ENCODE results near the gene NME3.
"Not testable (repeated sequence)": the region's sequence is repeated elsewhere in the genome, so short reads cannot be mapped to it uniquely, and the experiment has no call there.

NME3 gene

DNA sequence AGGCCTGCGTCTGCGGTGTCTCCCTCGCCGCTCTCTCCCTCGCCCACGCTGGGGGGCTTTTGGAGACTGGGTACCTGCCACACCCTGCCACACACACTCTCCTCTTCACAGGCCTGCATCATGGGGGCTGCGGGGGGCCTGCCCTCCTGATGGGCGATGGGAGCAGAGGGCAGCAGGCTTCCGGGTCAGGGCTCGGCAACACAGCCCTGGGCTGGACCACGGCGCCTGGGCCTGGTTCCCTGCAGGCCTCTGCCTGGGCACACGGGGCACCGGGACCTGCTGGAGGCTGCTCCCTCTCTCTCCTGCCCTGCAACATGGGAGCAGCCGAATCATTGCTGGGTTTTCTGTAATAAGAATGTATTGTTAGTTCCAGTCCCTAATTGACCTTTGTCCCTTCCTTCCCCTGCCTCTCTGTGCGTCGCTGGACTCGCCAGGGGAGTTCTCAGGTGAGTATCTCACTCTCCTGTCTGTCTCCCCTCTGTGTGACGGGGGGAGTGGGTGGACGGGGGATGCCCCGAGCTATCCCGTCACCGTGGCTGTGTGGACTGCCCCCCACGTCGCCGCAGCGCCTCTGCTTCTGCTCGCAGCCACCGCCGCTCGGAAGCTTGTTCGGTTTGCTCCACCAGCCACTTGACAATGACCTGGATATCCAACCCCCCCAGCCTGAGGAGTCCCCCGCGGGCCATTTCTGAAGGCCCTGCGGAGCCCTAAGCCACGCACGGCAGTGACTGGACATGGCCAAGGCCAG is 13.5 kb downstream of the NME3 start:
- in situ Hi-C loops (cut with HindIII; ENCODE audit: low sequenced_read_pairs): no loop called here

DNA sequence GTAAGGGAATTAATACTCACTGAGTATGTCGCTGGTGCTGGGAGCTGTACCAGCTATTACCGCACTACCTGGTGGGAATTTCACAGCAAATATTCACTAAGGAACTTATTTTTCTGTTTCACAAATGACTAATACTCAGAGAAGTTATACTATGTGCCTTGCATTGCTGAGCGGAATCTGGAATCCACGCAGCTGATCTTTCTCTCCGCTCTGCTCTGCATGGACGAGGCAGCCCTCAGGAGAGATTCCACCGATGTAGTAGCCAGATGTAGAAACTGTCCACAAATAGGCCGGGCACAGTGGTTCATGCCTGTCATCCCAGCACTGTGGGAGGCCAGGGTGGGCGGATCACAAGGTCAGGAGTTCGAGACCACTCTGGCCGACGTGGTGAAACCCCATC is 17.1 kb downstream of the NME3 start:
- in situ Hi-C loops (cut with HindIII; ENCODE audit: low sequenced_read_pairs): no loop called here

DNA sequence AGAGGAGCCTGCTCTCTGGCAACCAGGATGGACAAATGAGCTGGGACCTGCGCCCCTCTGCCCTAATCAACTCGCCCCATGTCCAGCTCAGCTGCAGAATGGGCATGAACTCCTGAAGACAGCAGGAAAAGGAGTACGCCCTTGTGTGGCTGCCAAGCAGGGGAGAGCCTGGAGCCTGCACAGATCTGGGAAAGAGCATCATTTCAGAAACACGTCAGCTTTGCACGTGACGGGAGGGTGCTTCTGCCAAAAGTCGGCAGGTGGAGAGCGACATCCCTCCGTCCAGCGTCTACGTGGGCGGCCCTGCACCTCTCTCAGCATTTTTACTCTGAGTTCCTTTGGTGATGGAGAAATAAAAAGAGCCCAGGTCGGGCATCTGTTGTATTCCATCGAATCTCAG is 18.5 kb downstream of the NME3 start:
- in situ Hi-C loops (cut with HindIII; ENCODE audit: low sequenced_read_pairs): no loop called here

DNA sequence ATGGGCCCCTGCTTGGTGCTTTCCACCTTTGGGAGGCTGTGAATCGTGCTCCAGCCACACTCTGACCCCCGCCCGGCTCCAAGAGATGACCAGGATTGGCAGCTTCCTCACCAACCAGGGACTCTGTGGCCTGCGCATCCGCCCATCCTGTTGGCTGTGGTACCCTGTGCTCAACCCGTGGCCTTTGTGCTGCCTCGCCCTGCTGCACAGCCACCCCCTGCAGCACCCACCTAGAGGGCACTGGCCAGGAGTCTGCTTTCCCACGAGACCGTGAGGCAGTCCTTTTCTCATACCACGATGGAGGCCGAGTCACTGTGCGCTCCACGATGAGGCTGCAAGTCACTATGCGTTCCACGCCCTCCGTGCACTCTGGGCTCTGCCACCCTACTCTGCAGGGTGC is 19.4 kb downstream of the NME3 start:
- in situ Hi-C loops (cut with HindIII; ENCODE audit: low sequenced_read_pairs): no loop called here

DNA sequence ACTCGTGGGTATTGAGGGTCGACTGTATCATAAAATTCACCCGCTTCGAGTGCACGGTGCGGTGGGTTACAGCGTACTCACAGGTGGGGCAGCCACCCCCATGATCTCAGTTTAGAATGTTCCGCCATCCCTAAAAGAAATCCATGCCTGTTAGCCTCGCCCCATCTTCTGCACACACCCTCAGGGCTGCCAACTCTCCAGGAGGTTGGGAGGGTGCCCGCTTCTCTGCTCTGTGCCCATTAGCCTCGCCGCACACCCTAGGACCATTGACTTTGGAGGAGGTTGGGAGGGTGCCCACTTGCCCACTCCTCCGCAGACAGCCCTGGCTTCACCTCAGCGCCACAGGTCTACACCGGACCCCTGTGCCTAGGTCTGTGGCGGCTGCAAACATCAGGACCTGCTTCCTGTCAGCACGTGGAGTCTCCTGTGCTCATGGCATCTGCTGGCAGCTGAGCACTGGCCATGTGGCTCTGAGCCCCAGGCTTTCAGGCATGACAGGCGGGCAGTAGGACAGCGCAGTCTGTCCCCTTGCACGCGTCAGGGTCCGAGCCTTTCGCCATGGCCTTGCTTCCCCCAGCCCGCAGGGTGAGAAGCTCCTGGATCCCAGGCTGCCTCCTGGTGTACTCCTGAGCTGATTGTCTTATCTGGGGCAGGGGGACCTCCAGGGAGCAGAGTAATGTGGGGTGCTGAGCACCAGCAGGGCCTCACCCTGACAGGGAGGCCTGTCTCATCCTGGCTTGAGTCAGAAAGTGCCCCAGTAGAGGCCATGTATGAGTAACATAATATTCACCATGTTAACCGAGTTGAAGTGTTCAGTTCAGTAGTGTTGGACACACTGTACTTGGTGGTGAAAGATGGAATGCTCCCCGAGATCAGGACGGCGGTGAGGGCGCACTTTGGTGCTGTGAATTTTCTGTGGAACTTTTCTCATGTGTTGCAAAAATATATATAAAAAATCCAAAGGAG is 21.9 kb downstream of the NME3 start:
- in situ Hi-C loops (cut with HindIII; ENCODE audit: low sequenced_read_pairs): no loop called here

DNA sequence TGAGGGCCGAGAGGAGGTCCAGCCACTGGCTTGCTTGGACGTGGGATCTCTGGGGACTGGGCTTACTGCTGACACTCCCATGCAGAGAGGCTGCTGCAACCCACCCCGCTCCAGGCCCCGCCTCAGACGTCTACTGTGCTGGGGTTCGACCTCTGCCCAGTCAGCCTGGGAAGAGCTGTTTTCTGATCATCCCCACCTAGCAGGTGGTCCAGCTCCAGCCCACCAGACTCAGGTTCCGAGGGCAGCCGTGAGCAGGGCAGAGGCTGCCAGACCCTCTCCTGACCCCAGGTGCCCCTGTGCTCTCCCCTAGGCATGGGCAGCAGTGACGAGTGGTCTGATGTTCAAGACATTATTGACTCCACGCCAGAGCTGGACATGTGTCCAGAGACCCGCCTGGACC is 23.4 kb downstream of the NME3 start:
- in situ Hi-C loops (cut with HindIII; ENCODE audit: low sequenced_read_pairs): no loop called here

DNA sequence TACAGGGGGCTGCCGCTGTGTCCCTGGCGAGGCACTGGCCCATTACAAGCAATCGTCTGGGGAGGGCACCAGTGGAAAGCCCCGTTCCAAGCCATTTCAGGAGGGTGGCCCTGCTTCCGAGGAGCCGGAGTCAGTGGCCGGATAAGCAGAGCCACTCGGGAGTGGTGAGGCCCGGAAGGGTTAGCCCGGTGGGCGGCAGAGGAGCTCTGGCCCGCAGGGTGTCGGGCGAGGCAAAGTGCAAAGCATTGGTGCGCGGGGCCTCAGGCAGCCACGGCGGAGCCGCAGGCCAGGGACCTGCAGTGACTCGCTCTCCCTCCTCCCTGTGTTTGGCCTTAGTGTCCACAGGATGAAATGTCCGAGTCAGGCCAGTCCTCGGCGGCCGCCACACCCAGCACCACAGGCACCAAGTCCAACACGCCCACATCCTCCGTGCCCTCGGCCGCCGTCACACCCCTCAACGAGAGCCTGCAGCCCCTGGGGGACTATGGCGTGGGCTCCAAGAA is 24.6 kb downstream of the NME3 start:
- in situ Hi-C loops (cut with HindIII; ENCODE audit: low sequenced_read_pairs): no loop called here

DNA sequence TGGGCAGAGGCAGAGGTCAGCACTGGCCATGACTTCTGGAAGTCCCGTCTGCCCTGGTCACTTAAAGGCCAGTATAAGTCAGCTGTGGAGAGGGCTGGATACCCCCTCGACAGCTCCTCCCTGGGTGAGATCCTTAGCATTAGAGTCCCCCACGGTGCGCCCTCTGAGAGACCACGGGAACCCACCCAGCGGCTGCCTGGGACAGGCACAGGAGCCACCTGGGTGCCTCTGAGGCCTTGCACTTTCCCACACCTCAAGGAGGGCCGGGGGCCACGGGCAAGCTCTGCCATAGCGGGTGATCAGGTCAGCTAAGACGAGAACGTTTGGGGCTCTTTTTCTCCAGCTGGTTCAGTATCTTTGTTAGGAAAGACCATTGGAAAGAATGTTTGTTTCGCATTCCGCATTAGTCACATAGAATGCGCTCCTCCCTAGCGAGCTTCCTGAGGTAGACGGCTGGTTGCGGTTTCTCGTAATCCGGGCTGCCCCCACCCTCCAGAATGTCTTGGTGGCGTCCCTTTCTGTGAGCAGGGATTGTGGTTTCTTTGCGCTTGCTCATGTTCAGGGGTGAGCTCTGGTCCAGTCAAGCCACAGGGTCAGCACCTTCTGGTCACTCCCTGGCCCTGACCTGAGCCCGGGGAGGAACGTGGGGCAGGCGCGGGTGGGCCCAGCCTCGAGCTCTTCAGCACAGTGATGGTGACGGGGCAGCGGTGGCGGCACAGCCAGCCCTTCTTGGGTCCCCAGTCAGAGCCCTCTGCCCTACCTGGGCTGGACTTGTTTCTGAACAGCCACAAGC is 25.2 kb downstream of the NME3 start:
- in situ Hi-C loops (cut with HindIII; ENCODE audit: low sequenced_read_pairs): no loop called here

DNA sequence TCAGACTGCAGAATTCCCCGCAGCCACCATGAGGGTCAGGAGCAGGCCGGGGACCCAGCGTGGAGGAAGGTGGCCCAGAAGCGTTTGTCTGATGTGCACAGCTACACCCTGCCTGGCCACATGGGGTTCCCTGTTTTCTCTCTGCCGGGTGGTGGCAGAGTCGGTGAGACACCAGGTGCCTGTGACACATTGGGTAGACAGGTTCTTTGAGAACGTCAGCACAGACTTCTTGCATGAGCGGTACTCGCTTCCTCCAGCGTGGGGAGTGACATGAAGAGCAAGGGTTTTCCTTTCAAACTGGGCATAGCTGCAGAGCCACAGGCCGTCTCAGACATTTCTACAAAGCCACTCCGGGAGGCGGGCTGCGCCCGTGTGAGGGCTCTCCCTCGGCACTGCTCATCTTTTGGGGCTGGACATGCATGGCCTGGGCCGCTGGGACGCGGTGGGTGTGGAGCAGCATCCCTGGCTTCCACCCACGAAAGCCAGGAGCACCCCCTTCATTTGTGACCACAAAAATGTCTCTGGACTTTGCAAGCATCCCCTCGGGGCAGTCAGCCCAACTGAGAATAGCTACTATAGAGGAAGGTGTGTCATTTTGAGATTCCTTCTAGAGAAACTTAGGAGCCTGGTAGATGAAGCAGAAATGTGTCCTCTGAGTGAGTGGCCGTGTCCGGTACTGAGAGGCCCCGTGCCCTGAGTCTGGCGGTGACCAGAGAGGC is 26.0 kb downstream of the NME3 start:
- in situ Hi-C loops (cut with HindIII; ENCODE audit: low sequenced_read_pairs): no loop called here

DNA sequence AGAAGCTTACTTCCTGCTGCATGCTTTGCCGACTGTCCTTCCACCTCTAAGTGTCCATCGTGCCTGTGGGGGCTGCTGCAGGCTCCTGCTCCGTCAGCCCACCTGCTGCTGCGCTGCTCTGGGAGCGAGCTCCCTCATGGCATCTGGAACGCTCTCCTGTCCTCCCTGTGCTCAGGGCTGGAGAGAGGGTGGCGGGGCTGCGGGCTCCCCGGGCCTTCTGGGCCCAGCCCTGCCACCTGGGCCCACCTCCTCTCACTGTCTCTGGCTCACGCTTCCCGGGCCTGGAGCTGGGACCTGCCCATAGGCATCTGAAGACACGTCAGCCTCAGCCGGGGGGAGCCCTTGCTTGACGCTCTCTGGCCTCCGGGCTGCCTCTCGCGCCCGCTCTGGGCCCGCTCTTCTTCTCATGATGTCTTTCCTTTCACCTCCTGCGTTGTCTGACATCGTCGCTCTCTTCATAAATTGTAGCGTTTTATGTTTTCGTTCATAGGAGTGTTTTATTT is 27.0 kb downstream of the NME3 start:
- in situ Hi-C loops (cut with HindIII; ENCODE audit: low sequenced_read_pairs): no loop called here

DNA sequence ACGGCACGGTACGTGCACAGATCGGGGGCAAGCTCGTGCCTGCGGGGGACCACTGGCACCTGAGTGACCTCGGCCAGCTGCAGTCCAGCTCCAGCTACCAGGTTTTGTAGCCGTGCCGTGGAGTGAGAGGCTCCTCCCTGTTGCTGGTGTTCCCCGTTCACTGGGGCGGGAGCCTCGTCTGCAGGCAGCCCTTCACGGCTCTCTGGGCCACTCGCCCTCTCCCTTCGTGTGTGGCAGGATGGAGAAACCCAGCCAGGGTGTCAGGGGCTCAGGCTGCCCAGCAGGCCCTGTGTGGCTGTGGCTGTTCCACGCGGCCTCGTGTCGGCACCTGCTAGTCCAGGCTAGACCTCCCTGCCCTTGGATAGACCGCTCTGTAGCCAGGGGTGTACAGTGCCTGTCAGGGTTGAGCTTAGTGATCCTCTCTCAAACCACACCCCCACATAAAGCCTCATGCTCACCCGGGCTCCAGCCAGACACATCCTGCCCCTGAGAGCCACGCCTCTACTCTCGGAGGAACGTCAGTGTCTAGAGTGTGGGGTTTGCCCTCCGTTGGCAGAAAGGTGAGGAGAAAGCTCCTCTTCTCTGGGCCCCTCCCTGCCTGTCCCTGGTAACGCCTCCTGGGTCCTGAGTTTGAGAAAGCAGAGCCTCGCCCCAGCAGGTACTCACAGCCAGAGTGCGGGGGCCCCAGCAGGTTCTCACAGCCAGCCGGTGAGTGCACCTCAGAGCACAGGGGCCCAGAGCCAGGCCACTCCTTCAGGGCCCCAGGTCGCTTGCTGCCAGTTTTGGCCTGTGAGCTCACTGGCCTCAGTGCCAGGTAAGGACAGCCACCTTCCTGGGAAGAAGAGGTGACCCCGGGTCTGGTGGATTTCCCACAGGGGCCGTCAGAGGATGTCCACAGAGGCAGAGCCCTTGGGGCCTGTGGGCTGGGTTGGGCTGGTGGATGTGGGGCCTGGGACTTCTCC is 27.7 kb downstream of the NME3 start:
- in situ Hi-C loops (cut with HindIII; ENCODE audit: low sequenced_read_pairs): no loop called here

DNA sequence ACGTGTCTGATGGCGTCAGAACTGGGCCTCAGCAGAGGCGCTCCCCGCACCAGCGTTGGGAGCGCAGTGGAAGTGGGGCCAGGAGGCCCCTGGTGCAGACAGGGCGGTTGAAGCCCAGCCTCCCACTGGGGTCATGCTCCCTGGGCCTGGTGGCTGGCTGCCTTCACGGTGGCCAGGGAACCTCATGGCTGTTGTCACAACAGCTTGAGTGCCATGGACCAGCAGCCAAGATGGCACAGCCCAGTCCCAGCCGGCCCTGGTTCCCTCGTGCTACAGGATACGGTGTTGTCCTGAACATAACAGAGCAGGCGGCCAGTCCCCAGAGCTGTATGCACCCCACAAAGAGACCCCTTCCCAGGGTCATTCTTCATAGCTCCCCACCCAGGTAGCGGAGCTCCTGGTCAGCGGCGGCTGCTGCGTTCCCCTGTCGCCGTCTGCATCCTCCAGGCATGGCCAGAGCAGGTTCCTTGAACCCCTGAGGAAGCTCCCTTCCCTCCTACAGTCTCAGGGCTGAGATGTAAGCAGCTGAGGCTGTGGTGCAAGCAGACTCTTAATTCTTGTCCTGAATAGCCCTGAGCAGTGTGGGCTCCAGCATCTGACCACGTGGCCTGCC is 29.7 kb downstream of the NME3 start:
- in situ Hi-C loops (cut with HindIII; ENCODE audit: low sequenced_read_pairs): no loop called here

DNA sequence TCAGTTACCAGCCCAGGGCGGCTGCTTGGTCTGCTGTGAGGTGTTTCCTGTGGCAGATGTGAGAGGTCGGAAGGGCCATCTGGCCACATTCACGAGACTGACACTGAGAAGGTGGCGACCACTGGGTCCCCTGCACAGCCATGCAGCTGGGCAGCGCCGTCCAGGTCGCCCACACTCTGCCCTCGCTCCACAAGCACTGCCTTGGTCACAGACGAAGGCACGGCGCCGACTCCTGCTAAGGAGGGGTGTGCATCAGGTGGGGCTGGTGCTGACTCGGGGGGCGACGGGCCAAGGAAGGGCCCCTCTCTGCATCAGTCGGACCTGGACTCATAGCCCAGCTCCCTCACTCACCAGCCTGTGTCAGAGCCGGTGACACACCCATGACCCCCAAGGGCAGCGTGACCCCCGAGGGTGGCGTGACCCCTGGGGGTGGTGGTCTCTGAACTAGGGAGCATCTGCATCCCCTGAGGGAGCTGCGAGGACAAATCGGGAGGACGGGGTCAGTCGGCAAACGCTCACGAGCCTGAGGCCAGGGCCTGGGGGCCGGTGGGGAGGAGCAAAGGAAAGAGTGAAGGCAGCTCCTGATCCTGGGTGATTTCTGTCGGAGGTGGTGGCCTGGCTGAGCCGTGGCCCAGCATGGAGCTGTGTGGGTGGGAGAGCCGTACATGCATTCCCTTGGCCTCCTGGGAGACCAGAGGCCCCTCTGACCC is 30.4 kb downstream of the NME3 start:
- in situ Hi-C loops (cut with HindIII; ENCODE audit: low sequenced_read_pairs): no loop called here

DNA sequence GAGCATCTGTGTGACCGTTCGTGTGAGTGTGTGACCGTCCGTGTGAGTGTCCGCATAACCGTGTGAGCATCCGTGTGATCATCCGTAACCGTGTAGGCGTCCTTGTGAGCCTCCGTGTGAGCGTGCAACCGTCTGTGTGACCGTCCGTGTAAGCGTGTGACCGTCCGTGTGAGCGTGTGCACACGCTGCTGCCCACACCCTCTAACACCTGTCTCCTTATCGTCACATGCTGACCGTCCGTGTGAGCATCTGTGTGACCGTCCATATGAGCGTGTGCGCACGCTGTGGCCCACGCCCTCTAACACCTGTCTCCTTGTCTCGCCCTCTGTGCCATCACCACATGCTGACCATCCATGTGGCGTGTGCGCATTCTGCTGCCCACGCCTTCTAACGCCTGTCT is 31.1 kb downstream of the NME3 start:
- in situ Hi-C loops (cut with HindIII; ENCODE audit: low sequenced_read_pairs): no loop called here

DNA sequence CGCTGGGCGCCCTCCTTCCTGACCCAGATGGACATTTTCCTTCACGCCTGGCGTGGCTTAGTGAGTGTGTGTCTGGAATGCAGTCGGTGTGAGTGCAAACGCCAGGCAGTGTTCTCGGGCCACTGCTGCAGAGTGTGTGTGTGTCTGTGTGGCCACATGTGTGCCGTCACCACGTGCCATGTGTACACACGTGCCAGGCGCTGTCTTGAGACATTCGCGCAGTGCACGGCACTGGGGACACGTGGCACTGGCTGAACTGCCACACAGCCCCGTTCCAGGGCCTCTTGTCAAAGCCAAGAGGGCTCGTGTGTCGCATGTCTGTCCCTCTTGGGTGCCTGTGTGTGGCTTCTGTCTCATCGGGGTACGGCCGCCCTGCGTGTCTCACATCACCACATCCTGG is 36.5 kb downstream of the NME3 start:
- in situ Hi-C loops (cut with HindIII; ENCODE audit: low sequenced_read_pairs): no loop called here

DNA sequence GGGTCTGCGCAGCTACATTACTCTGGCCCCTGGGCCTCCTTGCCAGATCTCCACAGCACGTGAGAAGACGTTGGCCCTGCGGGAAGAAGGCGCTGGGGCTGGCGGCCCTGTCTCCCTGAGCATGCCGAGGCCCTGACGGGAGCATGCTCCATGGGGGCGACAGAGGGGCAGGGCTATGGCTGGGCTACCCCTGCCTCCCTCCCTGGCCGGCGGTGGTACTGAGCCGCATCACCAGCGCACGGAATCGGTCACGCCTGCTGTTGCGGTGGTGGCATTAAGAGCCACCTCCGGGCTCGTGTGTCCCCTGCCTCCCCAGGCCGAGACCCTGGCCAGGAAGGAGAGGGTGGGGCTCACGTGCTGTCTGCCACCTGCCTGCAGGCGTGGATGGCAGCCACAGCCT is 37.2 kb downstream of the NME3 start:
- in situ Hi-C loops (cut with HindIII; ENCODE audit: low sequenced_read_pairs): no loop called here

DNA sequence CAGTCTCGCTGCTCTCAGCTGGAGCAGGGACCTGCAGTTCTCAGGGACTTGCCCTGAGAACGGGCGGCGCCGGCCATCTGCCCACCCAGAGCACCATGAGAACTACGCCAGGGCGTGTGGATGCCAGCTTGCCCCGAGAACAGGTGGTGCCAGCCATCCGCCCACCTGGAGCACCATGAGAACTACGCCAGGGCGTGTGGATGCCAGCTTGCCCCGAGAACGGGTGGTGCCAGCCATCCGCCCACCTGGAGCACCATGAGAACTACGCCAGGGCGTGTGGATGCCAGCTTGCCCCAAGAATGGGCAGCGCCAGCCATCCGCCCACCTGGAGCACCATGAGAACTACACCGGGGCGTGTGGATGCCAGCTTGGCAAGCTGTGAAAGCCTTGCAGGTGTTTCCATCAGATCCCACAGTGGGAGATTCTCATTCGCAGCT is 38.8 kb downstream of the NME3 start:
- in situ Hi-C loops (cut with HindIII; ENCODE audit: low sequenced_read_pairs): not testable (repeated sequence)

DNA sequence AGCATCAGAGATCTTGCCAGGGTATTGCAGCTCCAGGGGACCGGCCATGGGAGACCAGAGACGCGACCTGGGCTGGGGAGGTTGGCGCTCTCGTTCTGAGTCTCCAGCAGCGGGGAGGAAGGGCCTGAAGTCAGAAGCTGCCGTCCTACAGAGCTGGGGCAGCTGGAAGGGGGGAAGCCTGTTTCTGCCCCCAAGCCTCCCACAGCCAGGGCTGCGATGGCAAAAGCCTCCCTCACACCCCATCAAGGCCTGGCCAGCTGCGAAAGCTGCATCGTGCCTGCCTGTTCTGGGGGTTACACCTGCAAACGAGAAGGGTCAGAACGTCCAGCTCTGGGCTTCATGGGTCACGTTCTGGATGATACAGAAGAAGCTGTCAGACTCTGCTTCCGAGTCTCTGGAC is 39.3 kb downstream of the NME3 start:
- in situ Hi-C loops (cut with HindIII; ENCODE audit: low sequenced_read_pairs): no loop called here

All from endothelial cell of hepatic sinusoid (primary cell).